NCI-H146 (cell line): Measurements from ENCODE around the gene TRAM2.

Source experiments
- DNase-seq: peaks from one replicate; lab custom pipeline; 2025; lab: John Stamatoyannopoulos, UW

The TRAM2 gene, protein sequence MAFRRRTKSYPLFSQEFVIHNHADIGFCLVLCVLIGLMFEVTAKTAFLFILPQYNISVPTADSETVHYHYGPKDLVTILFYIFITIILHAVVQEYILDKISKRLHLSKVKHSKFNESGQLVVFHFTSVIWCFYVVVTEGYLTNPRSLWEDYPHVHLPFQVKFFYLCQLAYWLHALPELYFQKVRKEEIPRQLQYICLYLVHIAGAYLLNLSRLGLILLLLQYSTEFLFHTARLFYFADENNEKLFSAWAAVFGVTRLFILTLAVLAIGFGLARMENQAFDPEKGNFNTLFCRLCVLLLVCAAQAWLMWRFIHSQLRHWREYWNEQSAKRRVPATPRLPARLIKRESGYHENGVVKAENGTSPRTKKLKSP

DNA sequence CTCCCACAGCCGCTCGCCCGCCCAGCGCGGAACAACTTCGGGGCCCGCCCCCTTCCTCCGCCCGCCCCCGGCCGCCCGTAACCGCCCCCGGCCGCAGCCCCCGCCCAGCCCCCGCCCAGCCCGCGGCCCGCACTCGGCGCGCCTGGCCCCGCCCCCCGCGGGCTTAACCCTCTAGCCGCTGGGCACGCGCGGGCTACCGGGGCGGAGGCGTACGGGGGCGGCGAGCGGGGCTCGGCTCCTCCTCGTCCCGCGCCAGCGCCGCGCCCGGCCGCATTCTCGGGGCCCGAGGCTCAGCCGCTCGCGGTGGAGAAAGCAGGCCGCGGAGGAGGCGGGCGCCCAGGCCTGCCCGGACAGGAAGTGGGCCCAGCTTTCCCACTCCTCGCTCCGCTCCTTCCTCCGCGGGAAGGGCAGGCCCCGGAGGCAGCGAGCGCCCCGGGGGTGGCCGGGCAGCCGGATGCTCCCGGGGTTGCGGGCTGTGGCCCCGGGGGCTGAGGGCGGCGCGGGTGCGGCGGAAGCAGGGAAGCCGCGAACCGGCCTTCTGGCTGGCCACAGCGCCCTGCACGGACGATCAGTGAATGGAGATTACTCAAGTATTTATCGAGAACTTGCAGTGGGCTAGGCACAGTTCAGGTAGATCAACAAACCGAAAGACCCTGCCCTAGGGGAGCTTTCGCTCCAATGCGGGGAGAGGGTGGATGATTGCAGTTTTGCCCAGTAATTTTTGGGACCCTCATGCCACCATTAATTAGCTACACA is at the start of gene TRAM2:
TRAM2 (minus strand) TSS at position 39 of the 756 bp plus-strand sequence. CDS start 145 bp downstream, outside the sequence.
- peak; percentile 84 for DNase-seq

DNA sequence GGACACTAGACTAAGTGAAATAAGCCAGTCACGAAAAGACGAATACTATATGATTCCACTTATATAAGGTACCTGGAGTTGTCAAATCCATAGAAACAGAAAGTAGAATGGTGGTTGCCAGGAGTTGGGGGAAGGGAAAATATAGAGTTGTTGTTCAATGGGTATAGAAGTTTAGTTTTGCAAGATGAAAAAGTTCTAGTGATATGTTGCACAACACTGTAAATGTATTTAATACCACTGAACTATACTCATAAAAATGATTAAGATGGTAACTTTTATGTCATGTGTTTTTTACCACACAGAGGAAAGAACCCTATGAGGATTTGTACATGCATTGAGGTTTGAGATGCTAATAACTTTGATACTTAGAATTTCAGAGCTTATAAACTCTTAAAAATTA is 46.0 kb upstream of the TRAM2 start:
- DNase-seq = no peak

DNA sequence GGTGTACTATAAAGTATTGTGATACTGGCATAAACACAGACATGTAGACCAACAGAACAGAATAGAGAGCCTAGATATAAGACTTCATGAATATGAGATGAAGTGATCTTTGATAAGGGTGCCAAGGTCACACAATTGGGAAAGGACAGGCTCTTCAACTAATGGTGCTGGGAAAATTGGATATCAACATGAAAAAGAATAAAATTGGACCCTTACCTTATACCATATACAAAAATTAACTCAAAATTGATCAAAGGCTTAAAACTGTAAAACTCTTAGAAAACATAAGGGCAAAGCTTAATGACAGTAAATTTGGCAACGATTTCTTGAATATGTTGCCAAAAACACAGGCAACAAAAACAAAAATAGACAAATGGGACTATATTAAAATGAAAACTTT is 44.8 kb upstream of the TRAM2 start:
- DNase-seq = no peak

DNA sequence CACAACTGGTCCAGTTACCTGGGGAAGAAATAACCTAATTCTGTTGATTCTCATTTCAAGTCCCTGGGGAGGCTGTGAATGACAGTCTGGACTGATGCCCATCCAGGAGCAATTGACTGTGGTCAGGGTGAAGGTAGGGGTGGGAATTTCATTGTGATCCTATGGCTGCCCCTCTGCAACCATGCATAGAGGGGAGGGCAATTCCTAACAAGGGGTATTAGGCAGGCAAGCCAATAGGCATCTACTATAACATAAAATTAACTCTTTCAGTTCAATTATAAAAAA is 44.0 kb upstream of the TRAM2 start:
- no peak for DNase-seq

DNA sequence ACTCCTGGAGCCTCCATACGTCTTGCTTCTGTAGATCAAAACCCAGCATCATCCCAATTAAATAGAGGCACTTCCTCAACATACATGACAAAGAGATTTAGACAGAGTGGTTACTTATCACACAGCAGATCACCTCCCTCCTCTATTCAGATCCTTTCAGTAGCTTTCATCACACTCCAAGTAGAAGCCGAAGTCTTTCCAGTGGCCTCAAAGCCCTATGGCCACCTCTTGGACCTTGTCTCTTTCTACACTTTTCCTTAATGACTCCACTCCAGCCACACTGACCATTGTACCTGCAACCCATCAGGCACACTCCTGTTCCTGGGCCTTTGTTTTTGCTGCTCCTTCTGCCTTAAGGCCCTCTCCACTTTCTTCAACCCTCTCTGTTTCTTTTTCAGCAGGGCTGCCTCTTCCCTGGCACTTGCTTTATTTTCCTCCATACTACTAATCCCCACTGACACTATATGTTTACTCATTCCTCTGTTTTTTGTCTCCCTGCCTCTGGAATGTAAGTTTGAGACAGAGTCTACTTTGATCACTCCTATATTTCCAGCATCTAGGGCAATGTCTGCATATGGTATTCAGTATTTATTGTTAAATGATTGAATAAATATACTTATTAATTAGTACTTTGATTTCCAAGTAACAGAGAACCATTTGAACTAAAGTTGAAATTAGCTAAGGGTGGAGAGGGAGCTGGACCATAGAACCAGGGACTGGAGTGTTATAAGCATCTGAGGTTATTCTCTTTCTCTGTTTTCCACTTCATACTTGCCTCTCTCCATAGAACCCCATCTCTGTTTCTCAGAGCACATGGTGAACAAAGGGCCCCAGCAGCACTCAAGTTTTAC is 43.4 kb upstream of the TRAM2 start:
- no peak for DNase-seq

DNA sequence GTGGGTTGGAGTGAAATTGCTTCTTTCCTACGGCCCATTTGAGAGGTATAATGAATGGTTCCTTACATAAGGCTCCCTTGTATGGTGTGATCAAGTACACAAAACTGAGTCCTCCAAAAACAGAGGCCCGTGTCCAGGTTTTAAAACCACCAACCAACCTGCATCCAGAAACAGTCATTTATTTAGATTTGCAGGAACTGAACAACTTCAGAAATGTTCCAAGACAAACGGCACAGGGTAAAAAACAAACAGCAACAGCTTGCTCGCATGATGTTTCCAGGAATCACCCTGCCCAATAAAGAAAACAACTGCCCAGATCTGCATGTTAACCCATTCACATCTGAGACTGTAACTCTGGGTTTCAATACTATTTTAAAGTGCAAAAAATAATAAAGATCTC is 40.2 kb upstream of the TRAM2 start:
- DNase-seq = no peak

DNA sequence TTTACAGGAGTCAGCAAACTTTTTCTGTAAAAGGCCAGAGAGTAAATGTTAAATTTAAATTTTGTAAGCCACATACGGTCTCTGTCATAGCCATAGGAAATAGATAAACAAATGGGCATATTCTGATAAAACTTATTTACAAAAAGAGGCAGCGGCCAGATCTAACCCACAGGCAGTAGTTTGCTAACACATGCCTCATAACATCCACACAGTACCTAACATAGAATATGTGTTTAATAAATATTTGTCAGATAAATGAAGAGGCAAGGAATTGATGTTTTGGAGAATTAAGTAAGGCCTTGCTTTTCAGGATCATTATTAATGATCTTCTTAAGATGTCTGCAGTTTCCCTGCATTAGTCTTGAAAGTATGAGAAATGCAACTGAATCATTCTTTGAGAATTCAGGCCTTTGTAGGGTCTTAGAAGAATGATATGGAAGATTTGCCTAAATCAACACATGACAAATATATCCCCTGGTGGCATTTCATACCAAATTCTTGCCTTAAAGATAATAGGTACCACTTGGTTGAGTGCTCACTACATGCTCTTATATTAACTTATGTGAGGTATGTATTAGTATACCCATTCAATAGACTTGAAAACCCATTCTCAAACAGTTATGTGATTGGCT is 39.3 kb upstream of the TRAM2 start:
- DNase-seq = no peak

DNA sequence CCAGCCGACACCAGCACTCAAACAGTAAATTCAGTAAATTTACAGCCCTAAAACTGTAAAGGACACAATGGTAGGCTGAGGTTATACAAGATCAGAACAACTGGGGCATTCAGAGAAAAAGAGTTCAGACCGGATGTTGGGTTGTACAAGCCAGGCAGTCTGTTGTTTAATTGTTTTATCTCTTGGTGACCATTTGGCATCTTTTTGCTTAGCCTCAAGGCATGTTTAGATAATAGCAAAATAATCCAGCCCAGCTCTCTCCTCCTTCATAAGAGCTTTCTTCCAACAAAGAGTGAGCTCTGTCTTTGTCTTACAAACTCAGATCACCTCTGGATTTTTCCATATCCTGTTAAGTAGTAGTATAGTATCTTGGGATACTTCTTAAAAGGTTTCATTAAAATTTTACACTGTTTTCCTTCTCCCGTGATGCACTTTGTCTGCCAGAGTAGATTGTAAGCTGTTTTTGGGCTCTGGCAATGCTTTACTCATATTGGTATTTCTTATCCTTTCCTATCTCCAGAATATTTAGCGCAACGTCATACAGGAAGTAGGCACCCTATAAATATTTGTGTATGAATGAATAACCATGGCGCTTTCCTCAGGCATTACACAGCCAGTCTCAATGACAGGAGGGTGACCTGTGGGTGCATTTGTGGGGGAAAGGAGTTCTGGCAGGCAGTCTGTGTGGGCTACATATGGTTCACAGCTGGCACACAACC is 35.6 kb upstream of the TRAM2 start:
- DNase-seq = peak; percentile 49

DNA sequence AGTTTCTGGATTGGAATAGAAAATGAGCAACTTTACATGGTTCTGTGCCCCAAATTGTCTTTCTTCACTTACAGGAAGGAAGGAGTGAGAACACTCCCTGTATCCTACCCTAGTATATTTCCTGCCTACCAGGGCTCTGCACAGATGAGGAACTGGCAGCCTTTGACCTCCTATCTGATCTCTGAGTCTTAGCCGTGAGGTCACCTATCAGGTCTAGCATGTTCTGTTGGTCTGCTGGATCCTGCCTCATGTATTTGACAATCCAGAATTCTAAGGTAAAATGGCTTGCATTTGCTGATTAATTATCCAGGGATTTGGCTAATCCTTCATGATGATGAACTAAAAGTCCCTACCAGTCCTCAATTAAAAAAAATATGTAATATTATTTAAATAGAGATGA is 35.0 kb upstream of the TRAM2 start:
- DNase-seq = no peak

DNA sequence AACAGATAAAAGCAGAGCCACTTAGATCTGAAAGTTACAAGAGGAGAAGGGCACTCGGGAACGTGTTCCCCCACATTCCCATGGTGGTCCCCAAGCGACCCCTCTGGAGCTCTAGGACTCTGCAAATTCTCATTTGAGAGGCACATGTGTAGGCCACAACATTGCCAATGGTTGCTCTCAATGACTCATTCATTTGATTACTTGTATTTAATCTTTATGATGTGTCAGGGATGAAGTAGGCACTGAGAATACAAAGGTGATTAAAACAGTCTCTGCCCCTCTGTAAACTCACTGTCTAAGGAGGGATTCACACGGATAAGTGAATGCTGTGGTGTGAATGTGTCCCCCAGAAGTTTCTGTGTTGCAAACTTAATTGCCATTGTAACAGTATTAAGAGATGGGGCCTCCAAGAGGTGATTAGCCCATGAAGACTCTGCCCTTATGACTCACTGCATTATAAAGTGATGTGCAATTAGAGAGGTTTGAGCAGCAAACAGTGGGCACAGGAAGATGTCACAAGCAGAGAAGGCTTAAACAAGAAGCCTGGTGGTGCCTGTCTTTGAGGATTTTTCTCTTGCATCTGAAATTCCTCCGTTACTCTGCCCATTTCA is 34.0 kb upstream of the TRAM2 start:
- DNase-seq = no peak

DNA sequence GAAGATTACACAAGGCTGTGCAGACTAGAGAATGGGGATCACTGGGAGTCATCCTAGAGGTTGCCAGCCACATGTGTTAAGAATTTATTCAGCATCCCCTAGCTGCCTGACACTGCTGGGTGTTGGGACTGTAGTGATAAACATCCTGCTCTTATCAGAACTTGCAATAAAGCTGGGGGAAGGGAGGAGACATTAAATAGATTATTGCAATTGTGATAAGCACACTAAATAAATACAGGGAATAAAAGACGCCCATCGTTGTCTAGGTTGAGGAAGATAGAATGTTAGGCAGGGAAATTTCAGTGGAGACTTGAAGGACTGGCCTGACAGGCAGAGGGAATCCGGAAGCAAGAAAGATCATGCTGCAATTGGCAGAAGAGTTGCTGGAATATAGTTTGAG is 33.2 kb upstream of the TRAM2 start:
- peak; percentile 27 for DNase-seq

DNA sequence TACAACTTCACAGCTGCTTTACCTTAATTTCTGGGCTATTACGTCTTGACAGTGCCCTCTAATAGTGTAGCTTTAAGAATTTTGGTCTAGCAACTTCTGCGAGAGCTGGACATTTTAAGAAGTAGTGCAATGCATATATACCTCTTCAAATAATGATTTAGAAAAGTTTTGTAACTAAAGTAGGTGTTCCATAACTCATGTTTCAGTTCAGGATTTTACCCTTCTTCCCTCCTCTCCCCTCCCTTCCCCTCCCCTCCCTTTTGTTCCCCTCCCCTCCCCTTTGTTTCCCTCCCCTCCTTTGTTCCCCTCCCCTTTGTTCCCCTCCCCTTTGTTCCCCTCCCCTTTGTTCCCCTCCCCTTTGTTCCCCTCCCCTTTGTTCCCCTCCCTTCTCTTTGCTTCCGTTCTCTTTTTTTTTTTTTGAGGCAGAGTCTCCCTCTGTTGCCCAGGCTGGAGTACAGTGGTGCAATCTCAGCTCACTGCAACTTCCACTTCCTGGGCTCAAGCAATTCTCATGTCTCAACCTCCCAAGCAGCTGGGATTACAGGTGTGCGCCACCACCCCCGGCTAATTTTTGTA is 28.8 kb upstream of the TRAM2 start:
- no peak for DNase-seq

DNA sequence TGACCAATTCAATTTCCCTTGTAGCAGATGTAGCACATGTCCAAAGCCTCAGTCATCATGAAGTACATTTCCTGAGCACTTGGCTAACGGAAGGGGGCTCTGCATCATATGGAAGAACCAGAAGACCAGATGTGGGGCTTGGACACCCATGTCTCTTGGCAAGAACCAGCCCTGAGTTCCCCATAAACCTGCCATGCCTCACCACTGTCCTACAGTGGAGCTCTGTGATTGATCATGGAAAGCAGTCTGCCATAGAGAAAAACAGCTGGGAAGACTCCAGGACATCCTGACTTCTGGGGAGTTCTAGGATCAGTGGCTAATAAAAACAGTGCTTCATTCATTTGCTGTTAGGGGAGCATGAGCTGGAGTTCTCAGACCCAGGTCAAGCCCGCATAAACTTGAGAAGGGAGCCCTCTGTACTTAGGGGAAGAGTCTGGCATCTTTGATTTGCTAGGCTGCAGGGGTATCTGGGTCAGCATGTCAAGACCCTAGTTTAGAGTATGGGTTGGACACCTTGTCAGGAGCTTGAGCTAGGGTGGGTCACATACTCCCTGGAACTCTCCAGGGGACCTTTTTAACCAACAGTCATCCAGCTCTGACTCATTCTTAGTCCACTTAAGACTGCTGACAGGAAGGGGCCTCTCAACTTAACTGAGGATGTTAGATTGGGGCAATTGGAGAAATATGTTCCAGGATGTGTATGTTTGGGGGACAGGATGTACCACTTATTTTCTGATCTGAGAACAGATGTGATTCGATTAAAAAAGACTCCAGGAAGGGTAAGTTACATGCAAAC is 26.3 kb upstream of the TRAM2 start:
- no peak for DNase-seq

DNA sequence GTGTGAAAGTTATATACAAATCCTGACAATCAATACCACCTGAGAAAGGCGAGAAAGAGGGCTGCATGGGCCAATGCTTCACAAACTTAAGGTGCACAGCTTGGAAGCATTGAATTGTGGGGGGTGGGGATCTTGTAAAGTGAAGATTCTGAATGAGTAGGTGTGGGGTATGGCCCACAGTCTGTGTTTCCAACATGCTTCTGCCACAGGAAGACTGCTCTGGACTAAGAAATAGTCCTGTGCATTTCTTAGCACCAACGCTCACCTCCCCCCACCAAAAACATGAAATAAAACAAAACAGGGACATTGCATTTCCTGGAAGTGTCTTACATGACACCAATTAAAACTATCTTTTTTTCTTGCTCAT is 21.9 kb upstream of the TRAM2 start:
- DNase-seq = no peak

DNA sequence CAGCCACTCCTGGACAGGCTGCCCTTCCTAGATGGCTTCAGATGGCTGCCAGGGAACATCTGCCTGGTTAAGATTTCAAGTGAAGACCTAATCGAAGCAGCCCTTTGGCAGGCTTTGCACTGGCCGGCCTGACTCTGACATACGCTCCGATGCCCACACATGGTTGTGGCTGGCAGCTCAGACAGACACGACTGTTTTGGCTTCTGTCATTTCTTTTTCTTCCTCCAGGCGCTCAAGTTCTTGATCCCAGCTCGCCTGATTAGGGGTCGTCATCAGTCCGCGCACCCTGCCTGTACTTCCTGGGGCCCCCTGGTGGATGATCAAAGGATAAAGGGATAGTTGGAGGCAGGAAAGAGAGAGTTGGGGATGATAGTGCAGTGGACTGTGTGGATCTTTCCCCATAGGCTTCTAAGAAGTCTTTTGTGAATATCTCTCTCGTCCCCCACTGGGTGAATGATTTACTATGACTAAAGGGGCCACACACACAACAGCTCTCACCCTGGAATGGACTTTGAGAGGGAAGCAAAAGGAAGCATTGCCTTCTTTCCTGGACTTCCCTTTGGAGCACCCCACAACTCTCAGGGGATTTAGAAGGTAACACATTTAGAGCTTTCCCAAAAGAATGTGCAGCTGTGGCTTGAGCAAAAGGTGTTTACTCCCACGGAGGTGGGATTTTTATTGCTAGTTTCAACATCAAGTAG is 21.4 kb upstream of the TRAM2 start:
- peak; percentile 79 for DNase-seq

DNA sequence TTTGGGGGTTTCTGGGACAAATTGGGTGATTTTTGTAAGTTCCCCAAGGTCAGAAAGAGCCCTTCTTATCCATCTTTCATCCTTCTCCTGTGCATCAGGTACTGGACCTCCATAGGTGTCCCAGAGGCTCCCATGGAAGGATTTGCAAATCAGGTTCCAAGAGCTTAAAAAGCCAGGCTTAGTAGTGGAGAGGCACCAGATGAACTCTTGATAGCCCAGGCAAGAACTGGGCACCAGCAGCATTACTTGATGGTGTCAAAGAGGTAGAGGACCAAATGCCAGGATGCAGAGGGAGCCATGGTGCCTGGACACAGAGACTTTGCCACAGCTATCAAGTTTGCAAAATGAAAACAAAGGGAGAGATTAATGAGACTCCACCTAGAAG is 20.9 kb upstream of the TRAM2 start:
- no peak for DNase-seq

DNA sequence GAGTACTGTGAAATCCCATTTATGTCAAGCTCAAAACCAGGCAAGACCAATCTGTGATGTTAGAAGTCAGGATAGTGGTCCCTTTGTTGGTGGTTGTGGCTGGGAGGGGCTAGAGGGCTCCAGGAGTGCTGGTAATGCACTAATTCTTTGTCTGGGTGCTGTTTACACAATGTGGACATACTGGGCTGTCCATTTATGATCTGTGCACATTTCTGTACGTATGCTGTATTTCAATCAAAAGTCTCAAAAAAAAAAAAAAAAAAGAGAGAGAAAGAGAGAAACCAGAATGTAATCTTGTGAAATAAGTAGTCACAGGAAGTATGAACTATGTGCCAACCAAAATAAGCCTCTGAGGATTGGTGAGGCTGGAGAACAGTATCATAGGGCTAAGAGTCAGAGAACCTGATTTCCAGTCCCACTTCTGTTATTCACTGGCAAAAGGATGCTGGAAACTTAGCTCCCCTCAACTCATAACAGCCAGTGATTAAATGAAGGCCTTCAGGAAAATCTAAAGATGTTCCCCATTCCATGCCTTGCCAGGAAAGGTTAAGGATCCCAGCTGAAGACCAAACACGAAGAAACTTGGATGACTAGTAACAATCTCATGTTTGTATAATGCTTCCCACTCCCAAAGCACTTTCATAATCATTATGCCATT is 19.6 kb upstream of the TRAM2 start:
- no peak for DNase-seq

DNA sequence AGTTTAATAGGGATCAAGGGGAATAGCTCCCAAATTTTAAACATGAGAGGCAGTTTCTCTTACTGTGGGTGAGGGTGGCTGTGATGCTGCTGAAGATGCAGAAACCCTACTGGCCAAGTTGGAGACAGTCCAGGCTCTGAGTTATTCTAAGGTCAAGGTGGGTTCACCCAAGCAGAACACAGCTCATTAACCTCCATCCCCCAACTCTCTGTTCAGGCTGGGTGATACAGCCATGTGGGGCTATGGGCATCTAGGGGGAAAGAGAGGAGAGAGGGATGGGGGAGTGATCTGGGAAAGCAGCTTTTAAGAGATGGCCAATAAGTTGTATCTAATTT is 18.9 kb upstream of the TRAM2 start:
- no peak for DNase-seq
